Right lobe of liver (tissue), 4 donors: Measurements from ENCODE around the gene MACO1.
"Not testable (repeated sequence)": the region's sequence is repeated elsewhere in the genome, so short reads cannot be mapped to it uniquely, and the experiment has no call there.

Experiments used
- CTCF ChIP-seq, 4 donors: fragments of 200-600 bp in 3 of 4; fragments of 450-650 bp in 1 of 4; IDR thresholded peaks; one replicate each; pipeline versions ENCODE4 v1.5.1 to v1.8.0; 2016 to 2022; ENCODE audit warnings: antibody characterized with exemption in 4 of 4, mild to moderate bottlenecking in 2 of 4
- POLR2A ChIP-seq: fragments of 450-650 bp; IDR thresholded peaks from one replicate; pipeline ENCODE4 v1.6.1; 2017; ENCODE audit warnings: antibody characterized with exemption, mild to moderate bottlenecking
- donor health status: DM: no; HTN: no; CAD: no.
- donor health status: DM: no; HTN: no; CAD: no.
- donor health status: DM: no; HTN: yes; CAD: no.

DNA sequence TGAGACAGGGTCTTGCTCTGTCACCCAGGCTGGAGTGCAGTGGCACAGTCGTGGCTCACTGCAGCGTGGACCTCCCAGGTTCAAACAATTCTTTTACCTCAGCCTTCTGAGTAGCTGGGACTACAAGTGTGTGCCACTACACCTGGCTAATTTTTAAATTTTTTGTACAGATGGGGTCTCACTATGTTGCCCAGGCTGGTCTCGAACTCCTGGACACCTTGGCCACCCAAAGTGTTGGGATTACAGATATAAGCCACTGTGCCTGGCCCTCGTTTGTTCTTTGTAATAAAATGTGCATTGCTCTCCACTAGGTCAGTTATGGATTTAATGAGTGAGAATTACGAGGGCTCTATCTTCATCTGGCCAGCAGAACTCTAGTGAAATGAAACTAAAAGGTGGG lies 13.9 kb downstream of the MACO1 start:
- not testable (repeated sequence) for TF ChIP-seq CTCF (IDR thresholded peaks at IDR 0.05); POLR2A
